ENCODE data around the gene ZBTB12. TPM values are rescaled to one million over a fixed set of nuclear protein-coding genes. Genes with fewer than 3 reads are reported as not detected.
A peak's percentile ranks its signal among the peaks of the same experiment; 100 is the strongest.

The ZBTB12 gene
- total and polyA plus RNA-seq, 2 of the 13 experiments (the other 11 are each of a cell fraction or from before 2014, with no cell fraction given): 4.8 to 6.0 TPM

- TF ChIP-seq CBFB (CRISPR knock-in tag; IDR thresholded peaks at IDR 0.05): no peak
- no peak for TF ChIP-seq ZNF383 (CRISPR knock-in tag; IDR thresholded peaks at IDR 0.05; ENCODE audit: borderline replicate concordance)
- TF ChIP-seq GFI1 (CRISPR knock-in tag; IDR thresholded peaks at IDR 0.05; ENCODE audit: borderline replicate concordance): no peak; the same call in 1 of the 2 replicates
- TF ChIP-seq MEIS1 (CRISPR knock-in tag; IDR thresholded peaks at IDR 0.05; ENCODE audit: borderline replicate concordance): no peak
- no peak for TF ChIP-seq HDAC2 (CRISPR knock-in tag; IDR thresholded peaks at IDR 0.05)
- 0 out of 2 replicates have a peak, but pooled peaks have one; percentile 36 for TF ChIP-seq ZNF414 (CRISPR knock-in tag; IDR thresholded peaks at IDR 0.05)
- peak; percentile 79; the same call in 1 of the 2 replicates for TF ChIP-seq ZSCAN20 (CRISPR knock-in tag; IDR thresholded peaks at IDR 0.05; ENCODE audit: borderline replicate concordance)
- TF ChIP-seq GATA4 (IDR thresholded peaks at IDR 0.05; ENCODE audit: borderline replicate concordance, low read depth): no peak
- TF ChIP-seq ZHX1 (CRISPR knock-in tag; IDR thresholded peaks at IDR 0.05; ENCODE audit: low read depth): no peak
- no peak for TF ChIP-seq ZNF512 (CRISPR knock-in tag; IDR thresholded peaks at IDR 0.05)
- no peak for TF ChIP-seq ZNF597 (CRISPR knock-in tag; IDR thresholded peaks at IDR 0.05)
- no peak for TF ChIP-seq TRIM22 (IDR thresholded peaks at IDR 0.05)
- no peak for TF ChIP-seq RFX1 (IDR thresholded peaks at IDR 0.05)
- TF ChIP-seq TCF7L2 (IDR thresholded peaks at IDR 0.05; ENCODE audit: low read depth, low read length): no peak
- no peak for TF ChIP-seq ZBTB10 (CRISPR knock-in tag; IDR thresholded peaks at IDR 0.05; ENCODE audit: borderline replicate concordance)
- no peak for TF ChIP-seq ZNF430 (CRISPR knock-in tag; IDR thresholded peaks at IDR 0.05)
- no peak for TF ChIP-seq NONO (IDR thresholded peaks at IDR 0.05)
- TF ChIP-seq NONO (CRISPR knock-in tag; conservative IDR thresholded peaks at IDR 0.05): no peak; the same call in 1 of the 2 replicates
- TF ChIP-seq NFE2 (CRISPR knock-in tag; IDR thresholded peaks at IDR 0.05): no peak
- no peak for TF ChIP-seq ZNF549 (CRISPR knock-in tag; IDR thresholded peaks at IDR 0.05)
Measured at GRCh38 chr6:31907158-31907813, 5.4 kb upstream of the ZBTB12 start (continued).

All from HepG2 (cell line).